H1 (cell line): Measurements from ENCODE around the gene SPEM1. TPM values are rescaled to one million over a fixed set of nuclear protein-coding genes. Genes with fewer than 3 reads are reported as not detected.

ENCODE experiments used
- CTCF ChIA-PET: fragments of 300-600 bp; sonication (Branson Sonifier 250); formaldehyde crosslinking; loops from one replicate; lab custom pipeline; 2021; ENCODE audit not compliant: partially characterized antibody; lab: Charles Lee
- POLR2A ChIA-PET: fragments of 300-600 bp; sonication (Branson Sonifier 250); formaldehyde crosslinking; loops from one replicate; lab custom pipeline; 2021; ENCODE audit warnings: inconsistent platforms; ENCODE audit not compliant: partially characterized antibody; lab: Charles Lee
- DNase-seq, 2 experiments: peaks; one replicate each; pipeline versions ENCODE4 v3.0.0 to v3.0.0-alpha.2; 2010 to 2022; ENCODE audit warnings: low spot score in 2 of 2, low read depth in 1 of 2, mixed read lengths in 1 of 2
- FAIRE-seq: peaks from 2 replicates; lab custom pipeline; 2011; peaks lifted over from hg19 to GRCh38; lab: Jason Lieb, UNC
- H2AFZ ChIP-seq: 2 replicates; pipeline ENCODE4 v1.8.1; 2012; ENCODE audit warnings: low read length, inconsistent platforms
- H2AK5ac ChIP-seq: 2 replicates; pipeline ENCODE4 v1.6.1; 2013; ENCODE audit warnings: low read depth, low read length
- H2BK120ac ChIP-seq: replicated peaks from 2 replicates; pipeline ENCODE3; 2013; ENCODE audit warnings: low read depth, low read length, inconsistent platforms
- H2BK12ac ChIP-seq: 2 replicates; pipeline ENCODE4 v1.6.1; 2013; ENCODE audit warnings: low read depth, low read length
- H2BK15ac ChIP-seq: 2 replicates; pipeline ENCODE4 v1.6.1; 2013; ENCODE audit warnings: low read length
- H2BK20ac ChIP-seq: 2 replicates; pipeline ENCODE4 v1.6.1; 2013; ENCODE audit warnings: low read length
- H2BK5ac ChIP-seq: 2 replicates; pipeline ENCODE4 v1.6.1; 2013; ENCODE audit warnings: low read depth, low read length
- H3K14ac ChIP-seq: 2 replicates; pipeline ENCODE4 v1.6.1; 2013; ENCODE audit warnings: inconsistent platforms; ENCODE audit not compliant: insufficient read length
- H3K18ac ChIP-seq: 2 replicates; pipeline ENCODE4 v1.6.1; 2013; ENCODE audit warnings: low read length; ENCODE audit errors: extremely low read depth
- H3K23ac ChIP-seq: 2 replicates; pipeline ENCODE4 v1.6.1; 2013; ENCODE audit warnings: inconsistent platforms; ENCODE audit not compliant: insufficient read length
- H3K23me2 ChIP-seq: 2 replicates; pipeline ENCODE4 v1.6.1; 2013; ENCODE audit warnings: low read depth, low read length
- H3K27ac ChIP-seq: 2 replicates; pipeline ENCODE4 v1.6.1; 2011; ENCODE audit warnings: low read depth, low read length, inconsistent platforms
- H3K27me3 ChIP-seq, 4 experiments: replicated peaks in 1 of 4; 1 replicate in 1 of 4; 2 replicates in 3 of 4; pipeline versions ENCODE4 v1.6.1 to v1.8.1; 2011 to 2013; ENCODE audit warnings: low read length in 3 of 4, mild to moderate bottlenecking in 3 of 4, inconsistent platforms in 2 of 4, mixed read lengths in 2 of 4, moderate library complexity in 1 of 4; ENCODE audit not compliant: control insufficient read depth in 3 of 4, insufficient read depth in 3 of 4; ENCODE audit errors: extremely low read depth in 1 of 4
- H3K36me3 ChIP-seq, 4 experiments: 2 replicates each; pipeline versions ENCODE4 v1.6.1 to v1.8.1; 2011 to 2013; ENCODE audit warnings: mild to moderate bottlenecking in 4 of 4, low read length in 3 of 4, moderate library complexity in 2 of 4, control low read depth in 1 of 4, inconsistent platforms in 1 of 4; ENCODE audit not compliant: insufficient read depth in 4 of 4, control insufficient read depth in 2 of 4
- H3K4ac ChIP-seq: replicated peaks from 2 replicates; pipeline ENCODE3; 2013; ENCODE audit warnings: low read length, low read depth, mixed read lengths, inconsistent platforms; ENCODE audit not compliant: insufficient read length
- H3K4me1 ChIP-seq, 4 experiments: replicated peaks in 1 of 4; 1 replicate in 1 of 4; 2 replicates in 3 of 4; pipeline versions ENCODE4 v1.6.1 to v1.8.1; 2011 to 2013; ENCODE audit warnings: low read length in 3 of 4, inconsistent platforms in 2 of 4, mixed read lengths in 1 of 4; ENCODE audit not compliant: insufficient read depth in 4 of 4, control insufficient read depth in 3 of 4
- H3K4me2 ChIP-seq, 2 experiments: 2 replicates each; pipeline versions ENCODE4 v1.6.1 to v1.8.1; 2011 to 2013; ENCODE audit warnings: low read depth in 2 of 2, low read length in 2 of 2, control low read depth in 1 of 2, inconsistent platforms in 1 of 2, mild to moderate bottlenecking in 1 of 2; ENCODE audit not compliant: insufficient read depth in 1 of 2
- H3K4me3 ChIP-seq, 4 experiments: fragments of 200-600, 300-600 bp in 1 of 4; sonication (generic), shearing (Covaris generic), sonication (Bioruptor Twin) in 1 of 4; 2 replicates each; pipeline versions ENCODE4 v1.5.1 to v1.8.1; 2011 to 2016; ENCODE audit warnings: low read length in 4 of 4, low read depth in 3 of 4, control low read depth in 2 of 4, inconsistent platforms in 2 of 4, mild to moderate bottlenecking in 2 of 4, mixed read lengths in 1 of 4, moderate library complexity in 1 of 4; ENCODE audit not compliant: insufficient read depth in 2 of 4; ENCODE audit errors: extremely low read depth in 1 of 4
- H3K56ac ChIP-seq: replicated peaks from 2 replicates; pipeline ENCODE3; 2013; ENCODE audit warnings: low read depth, mild to moderate bottlenecking, mixed read lengths, low read length, inconsistent platforms; ENCODE audit not compliant: insufficient read length
- H3K79me1 ChIP-seq: 2 replicates; pipeline ENCODE4 v1.6.1; 2013; ENCODE audit warnings: low read depth, low read length, control low read depth
- H3K79me2 ChIP-seq, 2 experiments: 2 replicates each; pipeline versions ENCODE4 v1.6.1 to v1.8.1; 2012 to 2013; ENCODE audit warnings: low read length in 2 of 2, mild to moderate bottlenecking in 2 of 2, inconsistent platforms in 1 of 2; ENCODE audit not compliant: insufficient read depth in 2 of 2, control insufficient read depth in 1 of 2
- H3K9ac ChIP-seq, 4 experiments: replicated peaks in 1 of 4; 1 replicate in 1 of 4; 2 replicates in 3 of 4; pipeline versions ENCODE4 v1.6.1 to v1.8.1; 2011 to 2013; ENCODE audit warnings: low read depth in 3 of 4, low read length in 3 of 4, control low read depth in 2 of 4, mild to moderate bottlenecking in 2 of 4, moderate library complexity in 2 of 4, inconsistent platforms in 1 of 4; ENCODE audit errors: extremely low read depth in 1 of 4
- H3K9me3 ChIP-seq, 2 experiments: 2 replicates each; pipeline versions ENCODE4 v1.6.1 to v1.8.1; 2012 to 2013; ENCODE audit warnings: mild to moderate bottlenecking in 2 of 2, moderate library complexity in 2 of 2, control low read depth in 1 of 2, inconsistent platforms in 1 of 2, low read depth in 1 of 2, low read length in 1 of 2, mixed read lengths in 1 of 2; ENCODE audit not compliant: insufficient read depth in 2 of 2
- H4K20me1 ChIP-seq, 2 experiments: replicated peaks in 1 of 2; 2 replicates each; pipeline versions ENCODE3 to v1.8.1; 2011 to 2013; ENCODE audit warnings: inconsistent platforms in 2 of 2, low read length in 2 of 2, mild to moderate bottlenecking in 1 of 2; ENCODE audit not compliant: insufficient read depth in 2 of 2, control insufficient read depth in 1 of 2
- H4K5ac ChIP-seq: 2 replicates; pipeline ENCODE4 v1.6.1; 2013; ENCODE audit warnings: low read length, low read depth, mixed read lengths, inconsistent platforms; ENCODE audit not compliant: insufficient read length
- H4K8ac ChIP-seq: 2 replicates; pipeline ENCODE4 v1.8.0; 2013; ENCODE audit warnings: mild to moderate bottlenecking, moderate library complexity, low read length, inconsistent platforms; ENCODE audit not compliant: insufficient read depth; ENCODE audit errors: extremely low read depth
- H4K91ac ChIP-seq: replicated peaks from 2 replicates; pipeline ENCODE3; 2013; ENCODE audit warnings: low read length, mixed read lengths, inconsistent platforms; ENCODE audit not compliant: insufficient read length
- BACH1 ChIP-seq: IDR thresholded peaks from 2 replicates; pipeline ENCODE4 v1.6.1; 2012; ENCODE audit warnings: low read length, improper control_type of control experiment
- CBX5 ChIP-seq: fragments of 300-800, 300-1000 bp; sonication (generic); IDR thresholded peaks from 2 replicates; pipeline ENCODE4 v1.7.1; 2016; ENCODE audit warnings: antibody characterized with exemption, low read length, low read depth
- CHD1 ChIP-seq: IDR thresholded peaks from 2 replicates; pipeline ENCODE4 v1.6.1; 2012; ENCODE audit warnings: low read depth, low read length, improper control_type of control experiment
- GTF2F1 ChIP-seq: IDR thresholded peaks from 2 replicates; pipeline ENCODE4 v1.6.1; 2012; ENCODE audit warnings: low read depth, low read length, improper control_type of control experiment, borderline replicate concordance
- PHF8 ChIP-seq: fragments of 200-600 bp; sonication (generic); conservative IDR thresholded peaks from 2 replicates; pipeline ENCODE4 v1.7.1; 2012; ENCODE audit warnings: low read depth, mild to moderate bottlenecking, inconsistent platforms, low read length, moderate library complexity
- POU5F1 ChIP-seq: IDR thresholded peaks from 2 replicates; pipeline ENCODE4 v1.6.1; 2011; ENCODE audit warnings: low read depth, mild to moderate bottlenecking, low read length, moderate library complexity
- RBBP5 ChIP-seq: IDR thresholded peaks from 2 replicates; pipeline ENCODE4 v1.7.1; 2012; ENCODE audit warnings: low read depth, mild to moderate bottlenecking, inconsistent platforms, low read length, moderate library complexity, borderline replicate concordance
- SP2 ChIP-seq: IDR thresholded peaks from 2 replicates; pipeline ENCODE4 v1.6.1; 2012; ENCODE audit warnings: mild to moderate bottlenecking, low read length, inconsistent platforms
- TAF7 ChIP-seq: optimal IDR thresholded peaks from 2 replicates; pipeline ENCODE3; 2011; ENCODE audit warnings: low read depth, mild to moderate bottlenecking, inconsistent platforms, low read length, moderate library complexity, borderline replicate concordance
- TBP ChIP-seq: IDR thresholded peaks from 2 replicates; pipeline ENCODE4 v1.6.1; 2011; ENCODE audit warnings: low read depth, low read length, improper control_type of control experiment
- WGBS, 2 experiments: shearing (Covaris generic) in 1 of 2; methylation state at CpG; one replicate each; pipeline versions ENCODE4 v1.1.6 to v1.1.7; 2013 to 2015; ENCODE audit warnings: low lambda C conversion rate in 2 of 2, mixed read lengths in 2 of 2, inconsistent platforms in 1 of 2, low coverage in 1 of 2, missing lambda C conversion rate in 1 of 2; ENCODE audit not compliant: insufficient replicate concordance in 2 of 2, insufficient coverage in 1 of 2, insufficient read length in 1 of 2; ENCODE audit errors: extremely low coverage in 1 of 2, missing lambda C conversion rate in 1 of 2; 5-methylcytosine and 5-hydroxymethylcytosine counted together
- polyA plus RNA-seq, 7 experiments: library from polyadenylated mRNA; depleted of rRNA in 3 of 7; stranded (reverse) in 5 of 7; unstranded in 2 of 7; fragments of >200 nt in 5 of 7; fragments of 200-250 nt in 2 of 7; gene quantifications; 1 replicate in 5 of 7; 2 replicates in 1 of 7; 4 replicates in 1 of 7; pipeline versions ENCODE4 v1.2.1 to v1.2.3, GENCODE V29; 2011 to 2013; ENCODE audit warnings: missing spikeins in 2 of 7, mixed read lengths in 2 of 7
- total RNA-seq: library from RNA; stranded (reverse); fragmentation: NEBNext Ultra II Directional; extraction: Animal tissue kit (Norgen Biotek cat#: 25700); gene quantifications from 2 replicates; pipeline ENCODE4 v1.2.1, GENCODE V29; 2021
- TF ChIP-seq, protein P1 (sequence below): IDR thresholded peaks from 2 replicates; pipeline ENCODE4 v1.6.1; 2012; ENCODE audit warnings: inconsistent platforms

The SPEM1 gene
- total and polyA plus RNA-seq, 2 of the 8 experiments (the other 6 are each of a cell fraction or from before 2014, with no cell fraction given) = not detected

DNA sequence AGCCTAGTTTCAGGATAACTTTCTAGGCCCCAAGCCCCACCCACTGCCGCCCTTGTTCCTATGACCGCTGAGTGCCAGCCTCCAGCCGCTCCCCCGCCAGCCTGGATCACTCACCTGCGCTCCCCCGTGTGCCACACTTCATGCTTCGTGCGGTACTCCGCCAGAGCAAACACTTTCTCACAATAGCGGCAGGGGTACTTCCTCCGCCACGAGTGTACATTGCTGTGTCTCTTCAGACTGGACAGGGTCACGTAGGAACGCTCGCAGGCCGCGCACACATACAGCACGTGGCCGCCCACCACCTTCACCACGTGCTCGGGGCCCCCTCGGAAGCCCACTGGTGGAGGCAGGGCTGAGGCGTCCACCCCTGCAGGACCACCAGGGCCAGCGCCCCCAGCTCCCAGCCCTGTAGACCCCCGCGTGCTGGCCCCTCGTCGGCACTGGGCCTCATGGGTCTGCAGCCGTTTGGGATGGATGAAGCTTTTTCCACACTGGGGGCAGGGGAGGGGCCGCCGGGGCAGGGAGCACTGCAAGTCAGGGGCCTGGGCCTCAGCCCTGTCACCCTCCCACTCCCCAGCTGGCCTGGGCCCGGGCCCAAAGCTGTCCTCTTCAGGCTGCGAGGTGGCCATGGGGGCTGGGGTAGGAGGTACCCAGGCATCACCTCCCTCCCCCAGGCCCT is 45.6 kb downstream of the SPEM1 start:
- Histone ChIP-seq H3K56ac (no peak overlapping the region), H4K20me1 (peaks cover 0 to 1% of the 10 kb centered on the region in 2 experiments), H3K23ac (no peak overlapping the region), H3K4me2 (no peak overlapping the region), H3K9me3 (no peaks in the 10 kb centered on the region), H3K23me2 (no peaks in the 10 kb centered on the region), H3K4me1 (peaks cover 2 to 9% (median 7%) of the 10 kb centered on the region in 4 experiments), H3K4ac (no peak overlapping the region), H2AFZ (no peak overlapping the region), H2BK15ac (no peak overlapping the region), H2BK20ac (no peak overlapping the region), H3K79me2 (no peaks in the 10 kb centered on the region), H2AK5ac (no peak overlapping the region), H3K9ac (no peak overlapping the region), H3K27me3 (no peaks in the 10 kb centered on the region), H2BK5ac (no peak overlapping the region), H3K27ac (no peak overlapping the region), H4K5ac (no peak overlapping the region), H3K18ac (no peak overlapping the region), H3K36me3 (peaks cover 0 to 3% (median under 1%) of the 10 kb centered on the region in 4 experiments; a peak in 3 of 8 replicates), H2BK12ac (no peak overlapping the region), H3K79me1 (peaks cover 2% of the 10 kb centered on the region; the same call in 1 of the 2 replicates), H3K4me3 (no peak overlapping the region), H2BK120ac (no peak overlapping the region), H3K14ac (no peak overlapping the region), H4K91ac (no peak overlapping the region), H4K8ac (peak overlapping the region; percentile 57; the same call in 1 of the 2 replicates)
- POLR2A ChIA-PET = interaction anchor here (0.9 to 13.8 kb wide), 4 partner anchors 16 to 62 kb away, joined by 3 to 200 read pairs (median 4); partner anchors contain the start of genes POLR2A, SLC35G6, TMEM102 and TMEM256
- FAIRE-seq (no peak), DNase-seq (no peak)
- CTCF ChIA-PET = interaction anchor here (1.0 to 1.5 kb wide), 5 partner anchors 10 to 93 kb away, joined by 3 to 8 read pairs (median 3); partner anchors contain the start of gene TNFSF13
- TF ChIP-seq TBP (no peak), PHF8 (no peak), RBBP5 (no peak), CHD1 (no peak), CBX5 (no peak), SP2 (no peak), GTF2F1 (no peak), POU5F1 (no peak), BACH1 (no peak), TAF7 (no peak)
- TF ChIP-seq, protein P1, sequence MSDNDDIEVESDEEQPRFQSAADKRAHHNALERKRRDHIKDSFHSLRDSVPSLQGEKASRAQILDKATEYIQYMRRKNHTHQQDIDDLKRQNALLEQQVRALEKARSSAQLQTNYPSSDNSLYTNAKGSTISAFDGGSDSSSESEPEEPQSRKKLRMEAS = no peak
- 96% methylated on average over 23 of the region's 33 CpGs; no CpG with 5 or more reads in 1 of the 2 experiments for WGBS, 2 experiments
